Daoy (cell line): ENCODE measurements around the gene ASAP2. TPM values are rescaled to one million over a fixed set of nuclear protein-coding genes. Genes with fewer than 3 reads are reported as not detected.

ENCODE experiments used
- DNase-seq: peaks from one replicate; pipeline ENCODE4 v3.0.0-alpha.2; 2015; ENCODE audit warnings: low read depth
- total RNA-seq: library from RNA; depleted of rRNA; stranded (reverse); fragments of >200 nt; shearing (Covaris generic); gene quantifications from 2 replicates; pipeline ENCODE4 v1.2.3, GENCODE V29; 2014

Gene ASAP2
- total RNA-seq, 1 experiment from 2014 or later = 22.7 TPM

DNA sequence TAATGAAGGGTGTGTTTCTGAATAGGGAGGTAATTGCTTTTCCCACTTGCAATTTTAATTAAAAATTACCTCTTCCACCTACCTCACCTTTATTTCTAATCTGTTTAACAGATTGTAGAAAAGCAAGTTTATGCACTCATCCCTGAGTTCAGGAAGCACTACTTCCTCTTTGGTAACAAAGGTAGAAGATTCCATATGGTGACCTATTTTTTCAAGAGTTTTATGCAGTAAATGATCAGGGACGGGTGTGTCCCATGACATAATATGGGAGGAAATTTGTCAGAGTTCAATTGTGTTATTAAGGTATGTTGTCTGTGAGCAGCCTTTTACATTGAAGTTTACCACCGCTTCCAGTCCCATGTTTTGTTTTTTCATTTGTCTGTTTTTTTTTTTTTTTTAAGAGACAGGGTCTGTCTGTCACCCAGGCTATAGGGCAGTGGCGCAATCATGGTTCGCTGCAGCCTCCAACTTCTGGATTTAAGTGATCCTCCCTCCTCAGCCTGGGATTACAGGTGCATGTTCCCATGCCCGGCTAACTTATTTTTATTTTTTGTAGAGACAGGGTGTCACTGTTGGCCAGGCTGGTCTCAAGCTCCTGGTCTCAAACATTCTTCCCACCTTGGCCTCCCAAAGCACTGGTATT is 68.2 kb downstream of the ASAP2 start:
- no peak for DNase-seq

DNA sequence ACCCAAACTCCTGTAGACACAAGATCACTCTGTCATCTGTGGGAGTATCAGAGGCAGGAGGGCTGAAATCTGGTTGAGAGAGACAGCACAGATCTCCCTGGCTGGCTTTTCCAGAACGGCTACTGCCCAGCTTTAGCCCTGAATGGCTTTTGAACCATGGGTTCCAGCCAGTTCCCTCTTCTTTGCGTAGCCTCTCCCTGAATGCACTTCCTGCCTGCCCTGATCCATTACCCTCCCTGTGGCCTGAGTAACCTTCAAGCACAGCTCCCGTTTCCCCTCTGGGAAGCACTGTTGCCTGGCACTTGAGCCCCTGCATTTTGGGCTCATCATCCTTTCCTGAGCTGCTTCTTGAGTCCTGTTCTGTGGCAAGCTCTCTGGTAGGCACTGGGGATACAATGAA is 68.8 kb downstream of the ASAP2 start:
- no peak for DNase-seq

DNA sequence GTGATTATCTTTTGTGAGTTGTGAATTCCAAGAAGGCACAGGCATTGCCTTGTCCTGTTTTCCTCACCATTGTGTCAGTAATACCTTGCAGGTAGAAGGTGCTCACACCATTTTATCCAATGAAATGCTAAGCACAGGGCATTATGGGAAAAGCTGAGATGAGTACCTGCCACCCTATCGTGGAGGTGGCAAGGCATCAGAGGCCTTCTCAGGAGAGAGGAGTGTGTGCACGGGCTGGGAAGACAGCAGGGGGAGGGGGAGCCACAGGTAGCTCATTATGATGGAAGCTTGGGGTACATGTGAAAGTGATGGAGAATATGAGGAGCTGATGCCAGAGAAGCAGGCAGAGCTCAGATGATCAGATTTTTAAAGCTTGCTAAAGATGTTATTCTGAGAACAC is 69.5 kb downstream of the ASAP2 start:
- DNase-seq = no peak

DNA sequence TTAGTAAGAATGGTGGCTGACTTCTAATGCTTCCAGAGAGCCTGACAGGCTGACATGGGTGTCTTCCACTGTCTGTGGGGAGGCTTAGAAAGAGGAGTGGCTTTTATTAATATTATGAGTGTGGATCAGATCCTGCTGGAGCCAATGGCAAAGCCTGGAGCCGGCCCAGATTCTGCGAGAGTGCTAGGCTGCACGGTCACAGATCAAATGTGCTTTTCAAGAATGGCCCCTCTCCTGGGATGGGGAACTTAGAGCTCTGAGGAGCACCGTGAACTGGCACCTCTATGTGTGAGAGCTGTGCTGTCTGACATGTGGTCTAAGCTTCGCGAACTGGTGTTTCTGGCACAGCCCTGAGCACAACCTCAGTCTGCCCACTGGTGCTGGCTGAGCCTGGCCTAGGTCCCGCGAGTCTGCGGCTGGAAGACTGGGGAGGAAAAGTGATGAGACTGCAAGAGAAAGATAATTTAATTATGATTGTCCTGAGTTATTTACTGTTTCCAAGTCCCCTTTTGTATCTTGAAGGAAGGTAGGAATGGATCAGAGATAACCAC is 70.4 kb downstream of the ASAP2 start:
- DNase-seq = no peak

DNA sequence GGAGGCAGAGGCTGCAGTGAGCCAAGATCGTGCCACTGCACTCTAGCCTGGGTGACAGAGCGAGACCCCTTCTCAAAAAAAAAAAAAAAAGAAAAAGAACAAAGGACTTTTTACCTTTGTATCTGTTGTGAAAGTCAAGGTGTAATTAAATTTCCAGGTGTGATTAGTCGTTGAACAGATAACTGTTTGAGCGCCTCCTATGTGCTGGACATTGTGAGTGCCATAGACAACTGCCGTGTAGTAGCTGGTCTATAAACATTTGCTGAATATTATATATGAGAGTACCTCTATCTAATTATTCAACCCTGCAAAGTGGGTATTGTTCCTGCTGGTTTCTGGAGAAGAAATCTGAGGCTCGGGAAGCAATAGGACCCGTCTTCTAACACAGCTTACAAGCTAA is 71.8 kb downstream of the ASAP2 start:
- no peak for DNase-seq

DNA sequence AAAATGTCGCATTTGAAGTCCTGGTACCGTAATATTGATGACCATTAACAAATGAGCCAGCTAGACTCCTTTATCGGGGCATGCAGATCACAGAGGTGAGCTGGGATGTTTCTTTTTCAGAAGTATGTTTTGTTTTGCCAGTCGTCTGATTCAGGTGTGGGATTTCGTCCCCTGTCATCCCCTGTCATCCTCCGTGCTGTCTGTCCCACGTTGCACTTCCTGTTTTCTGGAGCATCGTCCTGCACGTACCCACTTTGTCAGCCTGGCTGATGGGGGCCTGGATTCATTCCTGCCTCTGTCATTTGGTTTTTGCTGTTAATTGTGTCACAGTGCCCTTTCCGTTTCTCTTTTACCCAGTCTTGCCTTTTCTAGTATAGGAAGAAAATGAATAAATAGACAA is 72.8 kb downstream of the ASAP2 start:
- DNase-seq = no peak

DNA sequence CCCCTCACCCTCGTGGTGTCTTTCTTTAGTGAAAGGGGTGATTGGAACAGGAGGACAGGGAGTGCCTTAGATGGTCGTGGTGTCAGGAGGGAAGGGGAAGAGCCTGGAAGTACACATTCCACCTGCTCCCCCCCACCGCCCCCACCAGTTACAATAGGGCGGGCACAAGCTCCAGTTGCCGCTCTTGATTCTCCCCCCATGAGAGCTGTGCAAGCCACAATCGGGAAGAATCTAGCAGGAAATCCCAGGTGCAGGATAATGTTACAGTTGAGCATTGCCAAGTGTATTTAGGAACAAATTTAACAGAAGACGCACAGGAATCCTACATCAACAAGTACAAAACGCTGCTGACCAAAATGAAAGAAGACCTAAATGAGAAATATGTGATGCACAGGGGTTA is 73.6 kb downstream of the ASAP2 start:
- no peak for DNase-seq

DNA sequence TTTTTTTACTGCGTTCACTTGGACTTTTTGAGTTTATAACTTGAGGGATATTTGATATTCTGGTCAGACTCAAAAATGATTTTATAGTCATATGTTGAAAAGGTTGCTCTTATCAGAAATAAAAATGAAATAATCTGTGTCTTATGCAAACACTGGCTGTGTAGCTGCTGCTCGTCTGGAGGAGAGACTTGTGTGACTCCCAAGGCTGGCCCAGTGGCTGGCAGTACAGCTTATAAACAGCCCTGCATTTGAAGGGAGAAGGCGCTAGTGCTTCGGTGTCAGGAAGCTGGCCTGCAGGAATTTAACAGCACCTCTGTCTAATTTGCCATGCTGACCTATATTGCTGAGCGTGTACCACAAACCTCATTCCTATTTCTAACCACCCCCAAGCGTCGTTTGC is 74.5 kb downstream of the ASAP2 start:
- no peak for DNase-seq

DNA sequence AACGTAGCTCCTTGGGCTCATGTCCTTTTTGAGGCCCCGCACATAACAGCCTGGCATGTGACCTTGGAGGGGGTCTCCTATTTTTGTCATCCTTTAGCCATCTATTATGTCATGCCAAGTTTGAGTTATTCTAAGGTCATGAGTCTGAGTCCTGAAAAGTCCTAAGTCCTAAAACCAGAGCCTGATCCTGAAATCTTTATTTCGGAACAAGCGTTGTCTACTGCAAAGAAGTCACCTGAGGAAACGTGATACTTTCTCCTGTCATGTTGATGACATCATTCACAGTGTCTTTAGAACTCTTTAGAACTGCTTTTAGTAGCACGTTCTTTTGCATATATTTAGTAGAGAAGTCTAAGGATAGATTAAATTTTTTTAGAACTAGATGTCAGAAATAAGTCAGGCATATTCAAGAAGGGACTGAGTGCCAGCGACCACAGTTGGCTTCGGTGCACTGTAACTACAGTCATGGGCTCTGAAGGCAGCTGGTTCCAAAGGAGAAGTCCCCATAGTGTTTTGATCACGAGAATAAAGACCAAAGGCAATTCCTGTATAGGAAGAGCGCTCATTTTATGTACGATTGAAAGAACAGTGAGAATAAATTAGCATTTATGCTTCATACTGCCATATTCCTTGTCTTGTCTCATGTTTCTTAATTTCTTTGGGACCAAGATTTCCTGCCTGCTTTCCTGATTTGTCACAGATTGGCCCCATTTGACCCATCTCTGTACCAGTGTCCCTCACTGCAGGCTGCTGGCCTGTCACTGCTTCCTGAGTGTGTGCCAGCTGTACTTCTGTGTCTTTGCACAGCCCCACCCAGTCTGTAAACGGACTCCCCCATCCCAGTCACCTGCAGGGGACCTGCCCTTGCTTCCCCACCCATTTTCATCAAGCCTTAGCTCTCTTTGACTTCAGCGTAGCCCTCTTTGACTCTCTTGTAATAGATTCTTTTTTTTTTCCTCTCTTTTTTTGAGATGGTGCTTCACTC is 75.8 kb downstream of the ASAP2 start:
- DNase-seq = no peak

DNA sequence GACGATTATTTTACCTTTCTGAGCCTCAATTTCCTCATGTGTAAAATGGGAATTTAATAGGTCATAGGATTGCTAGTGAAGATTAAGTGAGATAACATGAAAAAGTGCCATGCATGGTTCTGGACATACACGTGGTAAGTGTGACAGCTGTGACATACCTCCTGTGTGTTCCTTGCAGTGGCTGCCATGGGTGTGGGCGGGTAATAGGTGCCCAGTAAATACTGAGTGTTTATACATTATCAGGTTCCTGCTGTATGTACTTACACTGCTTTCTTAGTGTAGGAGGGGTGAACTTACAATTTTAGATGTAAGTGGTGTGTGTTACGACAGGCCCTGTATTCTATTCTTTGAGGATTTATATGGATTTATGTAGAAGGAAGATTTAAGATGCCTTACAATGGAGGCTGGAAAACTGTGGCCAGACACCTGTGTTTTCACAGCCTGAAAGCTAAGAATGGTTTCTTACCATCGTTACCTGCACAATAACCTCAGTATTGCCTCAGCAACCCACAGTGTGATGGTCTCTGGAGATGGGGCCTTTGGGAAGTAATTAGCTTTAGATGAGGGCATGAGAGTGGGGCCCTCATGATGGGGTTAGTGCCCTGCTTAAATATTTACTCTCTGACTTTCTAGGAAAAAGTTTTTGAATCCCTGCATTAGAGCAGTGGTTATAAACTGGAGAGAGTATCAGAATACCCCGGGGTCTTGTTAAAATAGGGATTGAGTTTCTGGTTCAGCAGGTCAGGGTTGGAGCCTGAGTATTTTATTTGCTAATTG is 78.1 kb downstream of the ASAP2 start:
- no peak for DNase-seq

DNA sequence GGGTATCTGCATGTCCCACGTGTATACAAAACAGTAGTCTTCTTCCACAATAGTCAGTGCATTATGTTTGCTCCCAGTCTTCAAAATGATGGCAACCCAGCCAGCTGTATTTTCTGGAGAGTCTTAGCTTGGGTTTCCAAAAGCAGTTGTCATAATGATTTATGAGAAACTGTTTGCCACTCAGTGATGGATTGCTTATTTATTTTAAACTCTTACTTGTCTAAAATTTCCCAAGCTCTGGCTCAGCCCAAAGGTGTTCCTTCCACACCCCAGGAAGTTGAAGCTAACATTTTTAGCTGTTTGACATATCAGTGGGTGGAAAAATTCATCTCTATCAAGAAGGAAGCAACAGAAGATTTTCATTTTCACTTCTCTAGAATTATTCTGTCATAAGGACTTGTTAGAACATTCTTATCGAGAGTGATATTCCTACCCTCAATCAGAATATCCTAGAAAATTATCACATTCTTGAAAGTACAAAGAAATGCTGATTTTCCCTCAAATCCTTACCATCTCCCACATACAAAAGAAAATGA is 78.8 kb downstream of the ASAP2 start:
- no peak for DNase-seq

DNA sequence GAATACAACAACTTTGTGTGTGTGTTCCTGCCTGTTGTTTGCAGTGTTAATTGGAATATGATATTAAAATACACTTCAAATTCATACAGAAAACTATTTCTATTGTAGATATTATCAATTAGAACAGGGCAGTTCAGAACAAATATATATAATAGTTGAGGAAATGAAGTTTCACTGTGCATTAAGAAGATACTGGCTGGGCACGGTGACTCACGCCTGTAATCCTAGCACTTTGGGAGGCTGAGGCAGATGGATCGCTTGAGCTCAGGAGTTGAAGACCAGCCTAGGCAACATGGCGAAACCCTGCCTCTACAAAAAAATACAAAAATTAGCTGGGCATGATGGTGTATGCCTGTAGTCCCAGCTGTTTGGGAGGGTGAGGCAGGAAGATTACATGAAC is 79.3 kb downstream of the ASAP2 start:
- DNase-seq = peak; percentile 27

DNA sequence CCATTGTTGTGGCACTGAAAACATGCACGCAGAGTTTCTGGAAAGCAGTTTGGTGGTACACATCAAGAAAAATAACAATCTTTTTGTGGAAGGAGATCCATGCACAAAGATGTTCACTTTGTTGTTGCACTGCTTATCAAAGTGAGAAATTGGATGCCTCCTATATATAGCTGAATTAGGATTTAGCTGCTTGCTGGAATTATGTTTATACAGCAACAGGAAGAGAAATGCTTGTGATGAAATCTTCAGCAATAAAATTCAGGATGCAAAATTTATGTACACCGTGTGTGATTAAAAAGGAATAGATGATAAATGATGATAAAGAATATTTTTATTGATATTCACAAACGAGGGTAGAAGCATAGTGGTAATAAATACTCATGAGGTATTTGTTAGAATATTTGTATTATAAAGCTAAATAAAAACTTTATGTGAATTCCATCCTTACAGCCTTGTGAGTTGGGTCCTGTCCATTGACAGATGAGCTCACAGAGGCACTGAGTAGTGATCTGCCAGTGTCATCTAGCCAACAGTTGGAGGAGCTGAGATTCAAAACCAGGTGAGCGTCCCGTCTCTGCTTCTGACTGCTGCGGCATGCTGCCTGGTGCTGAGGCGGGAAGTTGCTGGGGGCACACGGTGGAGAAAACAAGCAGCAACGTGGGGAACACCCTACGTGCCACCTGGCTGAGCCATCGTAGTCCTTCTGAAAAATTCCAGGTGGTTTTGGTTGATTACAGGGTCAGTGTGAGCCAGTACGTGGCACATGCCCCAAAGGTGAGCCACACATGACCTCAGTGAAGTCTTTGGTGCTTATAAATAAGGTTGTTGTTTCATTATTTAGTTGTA is 80.2 kb downstream of the ASAP2 start:
- DNase-seq = no peak

DNA sequence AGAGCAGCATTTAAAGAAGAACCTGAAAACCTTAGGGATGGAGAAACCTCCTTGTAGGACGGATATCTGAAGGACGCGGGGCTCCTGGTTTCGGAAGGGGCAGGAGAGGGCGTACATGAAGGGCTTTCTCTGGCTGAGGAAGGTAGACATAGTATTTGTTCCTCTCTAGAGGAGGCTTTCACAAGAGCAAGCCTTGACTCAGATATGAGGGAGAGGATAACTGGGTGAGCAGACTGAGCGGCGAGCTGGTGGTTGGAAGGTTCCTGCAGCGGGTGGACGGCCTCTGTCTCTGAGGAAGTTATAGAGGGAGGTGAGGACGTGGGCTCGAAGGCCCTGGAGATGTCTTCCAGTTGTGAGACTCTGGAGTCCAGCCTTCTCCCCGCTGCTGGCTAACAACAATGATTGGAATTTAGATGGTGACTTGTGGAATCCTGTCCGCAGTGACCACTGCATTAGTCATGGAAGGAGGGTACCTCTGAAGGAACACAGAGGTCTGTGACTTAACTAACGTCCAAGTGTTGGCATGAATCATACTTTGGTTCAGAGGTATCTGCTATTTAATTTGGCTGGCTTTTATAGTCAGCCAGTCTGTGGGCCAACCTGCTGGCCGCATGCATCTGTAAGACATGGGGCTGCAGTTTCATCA is 80.9 kb downstream of the ASAP2 start:
- peak; percentile 98 for DNase-seq

DNA sequence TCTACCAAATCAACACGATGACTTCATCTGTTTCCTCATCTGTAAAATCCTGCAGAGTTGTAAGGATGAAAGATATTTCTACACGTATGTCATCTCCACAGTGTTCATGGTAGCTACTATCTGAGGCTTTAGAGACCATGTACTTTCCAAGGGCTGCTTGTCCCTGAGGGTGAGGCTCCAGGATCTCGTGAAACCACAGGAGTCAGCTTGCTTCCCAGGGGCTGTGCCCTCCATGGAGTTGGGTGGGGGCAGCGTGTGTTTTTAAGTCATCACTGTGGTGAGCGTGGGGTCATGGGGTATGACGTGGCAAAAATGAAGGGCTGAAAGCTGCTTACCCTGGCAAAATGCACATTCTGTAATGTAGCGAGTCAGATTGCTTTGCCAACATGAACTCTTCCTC is 81.6 kb downstream of the ASAP2 start:
- DNase-seq = peak; percentile 91

DNA sequence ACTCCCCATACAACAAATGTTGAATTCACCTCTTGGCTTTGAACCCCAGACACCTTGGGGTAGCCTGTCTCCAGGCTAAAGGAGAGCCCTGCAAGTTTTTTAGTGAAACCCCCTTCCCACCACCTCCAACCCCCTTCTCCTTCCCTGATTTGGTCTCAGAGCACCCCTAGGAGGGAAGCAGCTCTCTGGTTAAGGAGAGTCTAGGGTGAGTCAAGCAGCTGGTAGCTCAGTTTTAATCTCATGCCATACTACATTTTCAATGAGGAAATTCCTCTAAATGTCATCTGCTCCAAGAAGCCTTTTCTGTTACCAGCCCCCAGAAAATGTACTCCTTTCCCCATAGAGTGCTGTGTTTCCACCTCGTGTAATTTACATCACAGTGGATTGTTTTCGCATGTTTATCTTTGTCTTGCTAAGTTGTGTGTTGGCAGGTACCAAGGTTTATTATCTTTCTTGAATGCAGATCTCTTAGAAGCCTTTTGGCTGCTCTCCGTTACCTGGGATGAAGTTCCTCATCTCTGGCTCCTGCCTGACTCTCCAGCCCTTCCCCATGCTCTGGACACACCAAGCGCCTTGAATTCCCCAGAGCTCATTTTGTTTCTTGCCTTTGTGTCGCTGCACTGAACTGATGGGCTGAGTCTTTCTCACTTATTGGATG is 82.2 kb downstream of the ASAP2 start:
- peak; percentile 33 for DNase-seq

DNA sequence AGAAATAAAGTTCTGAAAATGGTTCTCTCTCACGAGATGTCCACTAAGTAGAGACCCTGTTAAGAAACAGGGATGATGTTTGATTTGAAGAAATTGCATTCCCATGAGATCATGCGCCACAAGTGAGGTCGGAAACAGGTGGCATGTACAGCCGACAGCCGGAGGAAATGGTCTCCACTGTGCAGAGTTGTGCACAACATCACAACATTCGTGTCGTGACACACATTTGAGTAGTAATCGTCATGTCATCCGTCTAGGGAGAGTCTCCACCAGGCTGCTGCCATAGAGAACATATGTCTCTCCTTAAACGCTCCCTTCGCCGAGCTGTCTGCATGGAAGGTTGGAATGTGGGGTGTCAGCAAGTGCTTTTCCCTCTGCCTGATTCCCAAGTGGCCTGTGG is 84.7 kb downstream of the ASAP2 start:
- DNase-seq = no peak

DNA sequence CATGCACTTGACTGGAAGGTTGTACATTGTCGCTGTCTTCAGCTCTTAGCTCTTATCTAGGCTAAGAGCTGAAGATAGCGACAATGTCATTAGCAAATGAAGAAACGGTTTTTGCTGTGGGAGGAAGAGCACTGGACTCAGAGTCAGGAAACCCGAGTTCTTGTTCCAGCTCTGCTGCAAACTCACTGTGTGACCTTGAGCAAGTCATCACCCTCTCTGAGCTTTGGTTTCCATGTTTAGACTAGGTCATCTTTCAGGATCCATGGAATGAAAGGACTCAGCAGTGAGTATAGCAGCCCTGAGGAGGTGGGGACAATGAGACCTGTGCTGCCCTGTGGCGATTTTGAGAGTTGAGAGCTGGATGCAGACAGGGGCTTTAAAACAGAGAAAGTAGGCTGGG is 85.3 kb downstream of the ASAP2 start:
- DNase-seq = no peak

DNA sequence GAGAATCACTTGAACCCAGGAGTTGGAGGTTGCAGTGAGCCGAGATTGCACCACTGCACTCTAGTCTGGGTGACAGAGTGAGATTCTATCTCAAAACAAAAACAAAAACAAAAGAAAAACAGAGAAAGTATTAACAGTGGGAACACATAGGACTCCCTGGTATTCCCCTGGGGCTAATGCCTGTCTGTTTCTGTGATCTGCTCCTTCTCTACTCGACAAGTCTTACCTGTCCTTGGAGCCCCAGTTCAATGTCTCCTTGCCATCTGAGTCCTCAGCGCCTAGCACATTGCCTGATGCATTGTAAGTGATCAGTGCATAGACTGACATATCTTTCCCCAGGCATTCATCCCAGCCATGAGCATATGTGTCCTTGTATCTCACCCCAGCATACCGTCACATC is 85.8 kb downstream of the ASAP2 start:
- no peak for DNase-seq

DNA sequence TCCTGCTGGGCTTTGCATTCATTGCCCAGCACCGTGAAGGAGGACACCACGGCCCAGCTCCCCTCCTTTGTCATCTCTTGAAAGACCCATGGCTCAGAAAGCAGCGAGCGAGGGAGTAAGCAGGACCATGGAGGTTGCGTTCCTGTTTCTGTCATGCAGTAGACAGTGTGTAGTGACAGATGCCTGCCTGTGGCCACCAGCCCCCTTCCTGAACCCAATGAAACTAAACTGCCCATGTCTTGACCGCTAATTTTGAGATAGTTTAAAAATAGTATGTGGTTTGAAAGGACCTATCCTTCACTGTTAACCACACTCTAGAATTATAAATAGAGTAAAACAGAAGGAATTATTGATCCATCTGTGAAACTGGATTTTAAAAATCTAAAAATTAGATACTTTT is 88.2 kb downstream of the ASAP2 start:
- no peak for DNase-seq
